Measurements from ENCODE around the gene ITGA1. TPM values are rescaled to one million over a fixed set of nuclear protein-coding genes. Genes with fewer than 3 reads are reported as not detected.
A peak's percentile ranks its signal among the peaks of the same experiment; 100 is the strongest.

ITGA1 gene
- total RNA-seq, 4 donors from 2014 or later, result 21.2 to 49.5 (median 43.1) TPM

DNA sequence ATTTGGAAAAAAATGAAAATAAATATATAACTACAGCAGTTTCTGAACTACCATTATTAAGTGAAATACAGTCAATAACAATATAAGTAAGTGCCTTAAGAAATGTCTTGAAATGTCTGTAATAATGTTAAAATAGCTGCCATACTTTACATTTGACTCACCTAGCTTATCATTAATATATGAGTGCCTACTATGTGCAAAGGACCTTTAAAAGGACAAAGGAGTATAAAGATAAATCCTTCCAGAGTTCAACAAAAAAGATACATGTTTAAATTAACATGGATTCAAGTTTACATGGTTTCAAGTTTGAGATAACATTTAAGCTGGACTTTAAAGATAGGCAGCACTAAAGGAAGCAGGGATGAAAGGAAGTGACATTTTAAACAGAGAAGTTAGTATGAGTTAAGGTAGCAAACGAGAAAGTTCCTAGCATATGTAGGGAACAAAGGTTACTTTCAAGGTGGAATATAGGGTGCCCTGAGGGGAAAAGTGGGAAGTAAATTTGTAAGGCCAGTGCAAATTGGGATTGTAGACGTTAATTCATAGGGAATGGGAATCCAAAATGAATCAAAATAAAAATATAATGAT lies 8.9 kb downstream of the ITGA1 start:
- H3K9me3 ChIP-seq, result no peaks in the 10 kb centered on the region
- no peaks in the 10 kb centered on the region for H3K27me3 ChIP-seq
- H3K4me3 ChIP-seq, result no peak overlapping the region
- peak overlapping the region in 1 of 4 donors; percentile 7 for H3K27ac ChIP-seq
- peaks cover 0 to 24% (median 4%) of the 10 kb centered on the region in 4 donors for H3K4me1 ChIP-seq
- TF ChIP-seq CTCF (IDR thresholded peaks at IDR 0.05) (no peak), POLR2A (IDR thresholded peaks at IDR 0.05) (no peak)
- DNase-seq, result no peak
- H3K36me3 ChIP-seq, result no peaks in the 10 kb centered on the region

GRCh38 chr5:52798938-52799337 lies 11.2 kb downstream of the ITGA1 start:
- TF ChIP-seq POLR2A (IDR thresholded peaks at IDR 0.05) (no peak), CTCF (IDR thresholded peaks at IDR 0.05) (no peak)
- peak overlapping the region; percentile 81 to 94 (median 88) for H3K27ac ChIP-seq
- peaks cover 0 to 27% (median 10%) of the 10 kb centered on the region in 4 donors for H3K4me1 ChIP-seq
- peaks cover 0 to 5% (median 0%) of the 10 kb centered on the region in 3 donors for H3K36me3 ChIP-seq
- no peaks in the 10 kb centered on the region for H3K27me3 ChIP-seq
- no peaks in the 10 kb centered on the region for H3K9me3 ChIP-seq
- H3K4me3 ChIP-seq, result peak overlapping the region; percentile 57 to 73 (median 62)
- no peak for DNase-seq

GRCh38 chr5:52799358-52799982 lies 11.8 kb downstream of the ITGA1 start:
- peak in 1 of 3 donors; percentile 62 for DNase-seq
- H3K4me3 ChIP-seq, result peak overlapping the region; percentile 57 to 73 (median 62)
- H3K4me1 ChIP-seq, result peaks cover 0 to 27% (median 10%) of the 10 kb centered on the region in 4 donors
- H3K9me3 ChIP-seq, result no peaks in the 10 kb centered on the region
- no peaks in the 10 kb centered on the region for H3K27me3 ChIP-seq
- peak overlapping the region; percentile 81 to 94 (median 88) for H3K27ac ChIP-seq
- TF ChIP-seq POLR2A (IDR thresholded peaks at IDR 0.05) (no peak), CTCF (IDR thresholded peaks at IDR 0.05) (no peak)
- H3K36me3 ChIP-seq, result peaks cover 0 to 5% (median 0%) of the 10 kb centered on the region in 3 donors

DNA sequence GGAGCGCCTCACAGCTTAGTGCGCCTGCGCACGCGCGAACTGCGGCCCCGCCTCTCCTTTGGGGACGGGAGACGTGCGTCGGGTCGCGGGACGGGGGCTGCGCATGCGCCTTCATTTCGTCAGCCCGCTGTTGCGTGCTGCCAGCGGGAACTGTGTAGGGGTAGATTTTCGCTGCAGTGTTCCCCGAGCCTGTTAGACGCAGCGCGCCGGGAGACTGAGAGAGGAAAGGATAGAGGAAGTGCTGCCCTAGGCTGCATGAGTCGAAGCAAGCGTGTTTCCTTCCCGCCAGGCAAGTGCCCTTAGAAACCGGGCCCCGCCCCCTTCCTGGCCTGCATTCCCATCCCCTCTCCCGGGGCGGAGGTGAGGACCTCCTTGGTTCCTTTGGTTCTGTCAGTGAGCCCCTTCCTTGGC lies 12.3 kb downstream of the ITGA1 start:
- Histone ChIP-seq H3K4me3 (peak overlapping the region; percentile 57 to 73 (median 62)), H3K27me3 (no peaks in the 10 kb centered on the region), H3K4me1 (peaks cover 0 to 30% (median 10%) of the 10 kb centered on the region in 4 donors), H3K27ac (peak overlapping the region; percentile 81 to 94 (median 88)), H3K9me3 (no peaks in the 10 kb centered on the region), H3K36me3 (peaks cover 0 to 5% (median 0%) of the 10 kb centered on the region in 3 donors)
- TF ChIP-seq POLR2A (IDR thresholded peaks at IDR 0.05) (peak in 1 of 2 donors; percentile 72), CTCF (IDR thresholded peaks at IDR 0.05) (no peak)
- peak; percentile 88 to 97 (median 94) for DNase-seq

- TF ChIP-seq POLR2A (IDR thresholded peaks at IDR 0.05), result peak in 1 of 2 donors; percentile 39
- TF ChIP-seq CTCF (IDR thresholded peaks at IDR 0.05), result no peak
- peaks cover 0 to 5% (median 0%) of the 10 kb centered on the region in 3 donors for H3K36me3 ChIP-seq
- peak overlapping the region; percentile 57 to 73 (median 62) for H3K4me3 ChIP-seq
- H3K27me3 ChIP-seq, result no peaks in the 10 kb centered on the region
- no peaks in the 10 kb centered on the region for H3K9me3 ChIP-seq
- peak overlapping the region; percentile 81 to 94 (median 88) for H3K27ac ChIP-seq
- peaks cover 0 to 32% (median 10%) of the 10 kb centered on the region in 4 donors for H3K4me1 ChIP-seq
- peak; percentile 45 to 87 (median 77) for DNase-seq
Observed at GRCh38 chr5:52800394-52801213, 12.9 kb downstream of the ITGA1 start.
